ENCODE results near the gene PLCB4.

- TF ChIP-seq CTCF (IDR thresholded peaks at IDR 0.05), result no peak
- no peak for TF ChIP-seq POLR2A (IDR thresholded peaks at IDR 0.05; ENCODE audit: low read depth)
- no peak for TF ChIP-seq POLR2AphosphoS5 (IDR thresholded peaks at IDR 0.05)
- TF ChIP-seq EP300 (IDR thresholded peaks at IDR 0.05), result no peak
These were observed 85.7 kb downstream of the PLCB4 start for GRCh38 chr20:9154464-9155024.
